Measurements from ENCODE around the gene FAM3B.
"Not testable (repeated sequence)": the region's sequence is repeated elsewhere in the genome, so short reads cannot be mapped to it uniquely, and the experiment has no call there.

Gene FAM3B

DNA sequence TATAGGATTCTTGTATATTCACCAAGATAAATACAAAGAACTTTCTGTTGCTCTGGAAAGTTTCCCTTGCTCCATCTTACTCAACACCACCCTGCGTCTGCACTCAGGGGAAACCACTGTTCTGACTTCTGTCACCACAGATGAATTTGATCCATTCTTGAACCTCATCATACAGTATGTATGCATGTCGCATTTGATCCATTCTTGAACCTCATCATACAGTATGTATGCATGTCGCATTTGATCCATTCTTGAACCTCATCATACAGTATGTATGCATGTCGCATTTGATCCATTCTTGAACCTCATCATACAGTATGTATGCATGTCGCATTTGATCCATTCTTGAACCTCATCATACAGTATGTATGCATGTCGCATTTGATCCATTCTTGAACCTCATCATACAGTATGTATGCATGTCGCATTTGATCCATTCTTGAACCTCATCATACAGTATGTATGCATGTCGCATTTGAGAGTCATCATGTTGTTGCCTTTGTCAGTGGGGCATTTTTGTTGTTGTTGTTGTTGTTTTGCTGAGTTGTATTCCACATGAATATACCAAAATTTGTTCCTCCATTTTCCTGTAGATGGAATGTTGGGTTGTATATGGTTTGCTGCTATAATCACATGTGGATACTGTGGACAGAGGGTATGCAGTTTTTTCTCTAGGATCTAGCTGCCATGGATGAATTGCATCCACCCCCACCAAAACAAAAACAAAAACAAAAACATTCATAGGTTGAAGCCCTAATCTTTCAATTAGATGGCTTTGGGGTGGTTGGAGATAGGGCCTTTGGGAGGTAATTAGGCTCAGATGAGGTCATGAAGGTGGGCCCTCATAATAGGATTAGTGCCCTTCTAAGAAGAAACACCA lies 3.1 kb upstream of the FAM3B start:
- not testable (repeated sequence) for H3K4ac ChIP-seq (ENCODE audit: low read depth, low read length); H4K5ac ChIP-seq (ENCODE audit: low read length); H3K36me3 ChIP-seq (ENCODE audit: control insufficient read depth, insufficient read depth, low read length); H2BK5ac ChIP-seq (ENCODE audit: low read length); H3K79me1 ChIP-seq (ENCODE audit: low read length); H2BK15ac ChIP-seq (replicated peaks; ENCODE audit: low read depth); H3K4me2 ChIP-seq (ENCODE audit: low read length); H3K4me3 ChIP-seq (ENCODE audit: low read length); H2BK120ac ChIP-seq (ENCODE audit: low read depth, low read length); DNase-seq; H3K27ac ChIP-seq (ENCODE audit: low read depth, low read length); H3K4me1 ChIP-seq (ENCODE audit: control insufficient read depth, low read depth, low read length); H2AK5ac ChIP-seq (ENCODE audit: low read length); H3K27me3 ChIP-seq (ENCODE audit: insufficient read depth, low read length, poor library complexity); H3K56ac ChIP-seq (ENCODE audit: low read length); H3K9ac ChIP-seq (ENCODE audit: low read length); H3K18ac ChIP-seq (ENCODE audit: low read length); H3K79me2 ChIP-seq (ENCODE audit: control insufficient read depth, insufficient read depth, low read length); H3K23ac ChIP-seq (ENCODE audit: low read length); H4K8ac ChIP-seq (ENCODE audit: low read depth, low read length)
- WGBS (ENCODE audit: extremely low coverage, insufficient coverage, low lambda C conversion rate) = no CpG with 5 or more reads among the region's 8 CpGs

DNA sequence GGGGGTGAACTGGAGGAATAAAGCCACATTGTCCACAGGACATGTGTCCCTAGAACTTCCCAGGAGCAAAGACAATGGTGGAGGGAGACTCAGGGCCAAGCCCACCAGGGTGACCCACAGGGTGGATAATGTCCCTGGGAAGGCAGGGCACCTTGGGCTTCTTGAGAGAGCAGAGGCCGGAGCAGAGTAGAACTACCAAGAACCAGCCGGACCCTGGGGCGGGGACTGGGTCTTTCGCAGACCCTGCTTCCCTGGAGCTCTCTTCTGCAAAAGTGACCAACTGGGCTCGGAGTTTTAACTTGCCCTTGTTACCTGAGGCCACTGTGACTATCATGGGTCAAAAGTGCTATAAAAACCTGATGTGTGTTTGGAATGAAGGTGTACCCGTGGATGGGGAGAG lies 875 bp upstream of the FAM3B start:
- Histone ChIP-seq H3K79me1 (ENCODE audit: low read length) (no peaks in the 10 kb centered on the region), H3K9ac (ENCODE audit: low read length) (no peak overlapping the region), H4K8ac (ENCODE audit: low read depth, low read length) (no peak overlapping the region), H4K5ac (ENCODE audit: low read length) (no peak overlapping the region), H3K4ac (ENCODE audit: low read depth, low read length) (no peak overlapping the region), H3K4me2 (ENCODE audit: low read length) (no peak overlapping the region), H3K27me3 (ENCODE audit: insufficient read depth, low read length, poor library complexity) (peaks cover 3% of the 10 kb centered on the region), H3K4me3 (ENCODE audit: low read length) (no peak overlapping the region), H3K79me2 (ENCODE audit: control insufficient read depth, insufficient read depth, low read length) (no peaks in the 10 kb centered on the region), H3K4me1 (ENCODE audit: control insufficient read depth, low read depth, low read length) (no peaks in the 10 kb centered on the region), H3K18ac (ENCODE audit: low read length) (no peak overlapping the region), H2BK5ac (ENCODE audit: low read length) (no peak overlapping the region), H2BK15ac (replicated peaks; ENCODE audit: low read depth) (no peak overlapping the region), H3K36me3 (ENCODE audit: control insufficient read depth, insufficient read depth, low read length) (no peaks in the 10 kb centered on the region), H2AK5ac (ENCODE audit: low read length) (no peak overlapping the region), H3K23ac (ENCODE audit: low read length) (no peak overlapping the region), H3K27ac (ENCODE audit: low read depth, low read length) (no peak overlapping the region), H2BK120ac (ENCODE audit: low read depth, low read length) (no peak overlapping the region), H3K56ac (ENCODE audit: low read length) (no peak overlapping the region)
- no peak for DNase-seq
- no CpG with 5 or more reads among the region's 6 CpGs for WGBS (ENCODE audit: extremely low coverage, insufficient coverage, low lambda C conversion rate)

- Histone ChIP-seq H3K56ac (ENCODE audit: low read length) (peak overlapping the region; percentile 63), H3K9ac (ENCODE audit: low read length) (peak overlapping the region; percentile 15), H3K27ac (ENCODE audit: low read depth, low read length) (no peak overlapping the region), H2BK15ac (replicated peaks; ENCODE audit: low read depth) (no peak overlapping the region), H3K4me2 (ENCODE audit: low read length) (peak overlapping the region; percentile 43), H3K79me1 (ENCODE audit: low read length) (no peaks in the 10 kb centered on the region), H4K5ac (ENCODE audit: low read length) (no peak overlapping the region), H2AK5ac (ENCODE audit: low read length) (no peak overlapping the region), H3K4ac (ENCODE audit: low read depth, low read length) (no peak overlapping the region), H2BK120ac (ENCODE audit: low read depth, low read length) (no peak overlapping the region), H3K4me3 (ENCODE audit: low read length) (peak overlapping the region; percentile 18), H3K18ac (ENCODE audit: low read length) (no peak overlapping the region), H3K4me1 (ENCODE audit: control insufficient read depth, low read depth, low read length) (no peaks in the 10 kb centered on the region), H2BK5ac (ENCODE audit: low read length) (no peak overlapping the region), H3K27me3 (ENCODE audit: insufficient read depth, low read length, poor library complexity) (peaks cover 3% of the 10 kb centered on the region), H3K36me3 (ENCODE audit: control insufficient read depth, insufficient read depth, low read length) (no peaks in the 10 kb centered on the region), H3K79me2 (ENCODE audit: control insufficient read depth, insufficient read depth, low read length) (no peaks in the 10 kb centered on the region), H3K23ac (ENCODE audit: low read length) (no peak overlapping the region), H4K8ac (ENCODE audit: low read depth, low read length) (no peak overlapping the region)
- no peak for DNase-seq
- WGBS (ENCODE audit: extremely low coverage, insufficient coverage, low lambda C conversion rate) = no CpG with 5 or more reads among the region's 19 CpGs
Measured at GRCh38 chr21:41317063-41317392, 427 bp downstream of the FAM3B start.

GRCh38 chr21:41317458-41317857 lies 857 bp downstream of the FAM3B start:
- Histone ChIP-seq H2BK15ac (replicated peaks; ENCODE audit: low read depth) (no peak overlapping the region), H4K8ac (ENCODE audit: low read depth, low read length) (no peak overlapping the region), H3K36me3 (ENCODE audit: control insufficient read depth, insufficient read depth, low read length) (no peaks in the 10 kb centered on the region), H3K18ac (ENCODE audit: low read length) (no peak overlapping the region), H2BK120ac (ENCODE audit: low read depth, low read length) (no peak overlapping the region), H3K79me2 (ENCODE audit: control insufficient read depth, insufficient read depth, low read length) (no peaks in the 10 kb centered on the region), H3K27me3 (ENCODE audit: insufficient read depth, low read length, poor library complexity) (peaks cover 3% of the 10 kb centered on the region), H3K56ac (ENCODE audit: low read length) (no peak overlapping the region), H4K5ac (ENCODE audit: low read length) (no peak overlapping the region), H3K79me1 (ENCODE audit: low read length) (no peaks in the 10 kb centered on the region), H3K9ac (ENCODE audit: low read length) (no peak overlapping the region), H3K4me1 (ENCODE audit: control insufficient read depth, low read depth, low read length) (peaks cover under 1% of the 10 kb centered on the region), H2AK5ac (ENCODE audit: low read length) (no peak overlapping the region), H3K4me2 (ENCODE audit: low read length) (no peak overlapping the region), H3K4ac (ENCODE audit: low read depth, low read length) (no peak overlapping the region), H2BK5ac (ENCODE audit: low read length) (no peak overlapping the region), H3K27ac (ENCODE audit: low read depth, low read length) (no peak overlapping the region), H3K4me3 (ENCODE audit: low read length) (no peak overlapping the region), H3K23ac (ENCODE audit: low read length) (peak overlapping the region; percentile 66)
- no CpG with 5 or more reads among the region's 10 CpGs for WGBS (ENCODE audit: extremely low coverage, insufficient coverage, low lambda C conversion rate)
- no peak for DNase-seq

GRCh38 chr21:41318218-41318617 lies 1.6 kb downstream of the FAM3B start:
- no peak overlapping the region for H3K4me3 ChIP-seq (ENCODE audit: low read length)
- WGBS (ENCODE audit: extremely low coverage, insufficient coverage, low lambda C conversion rate) = no CpG with 5 or more reads among the region's 9 CpGs
- no peak overlapping the region for H2BK15ac ChIP-seq (replicated peaks; ENCODE audit: low read depth)
- H3K27ac ChIP-seq (ENCODE audit: low read depth, low read length) = no peak overlapping the region
- no peak for DNase-seq
- no peak overlapping the region for H3K4ac ChIP-seq (ENCODE audit: low read depth, low read length)
- H3K4me1 ChIP-seq (ENCODE audit: control insufficient read depth, low read depth, low read length) = peaks cover 1% of the 10 kb centered on the region
- H4K5ac ChIP-seq (ENCODE audit: low read length) = no peak overlapping the region
- no peak overlapping the region for H2BK120ac ChIP-seq (ENCODE audit: low read depth, low read length)
- no peak overlapping the region for H2BK5ac ChIP-seq (ENCODE audit: low read length)
- H3K36me3 ChIP-seq (ENCODE audit: control insufficient read depth, insufficient read depth, low read length) = no peaks in the 10 kb centered on the region
- no peak overlapping the region for H4K8ac ChIP-seq (ENCODE audit: low read depth, low read length)
- no peak overlapping the region for H3K9ac ChIP-seq (ENCODE audit: low read length)
- H3K4me2 ChIP-seq (ENCODE audit: low read length) = no peak overlapping the region
- no peak overlapping the region for H3K56ac ChIP-seq (ENCODE audit: low read length)
- H3K27me3 ChIP-seq (ENCODE audit: insufficient read depth, low read length, poor library complexity) = peaks cover 3% of the 10 kb centered on the region
- H3K18ac ChIP-seq (ENCODE audit: low read length) = no peak overlapping the region
- H3K79me1 ChIP-seq (ENCODE audit: low read length) = no peaks in the 10 kb centered on the region
- H3K23ac ChIP-seq (ENCODE audit: low read length) = no peak overlapping the region
- H2AK5ac ChIP-seq (ENCODE audit: low read length) = no peak overlapping the region
- no peaks in the 10 kb centered on the region for H3K79me2 ChIP-seq (ENCODE audit: control insufficient read depth, insufficient read depth, low read length)

- H3K27me3 ChIP-seq (ENCODE audit: insufficient read depth, low read length, poor library complexity) = peaks cover 3% of the 10 kb centered on the region
Measured at GRCh38 chr21:41319273-41319672, 2.7 kb downstream of the FAM3B start.

More at GRCh38 chr21:41319273-41319672, 2.7 kb downstream of the FAM3B start:
- Histone ChIP-seq H3K18ac (ENCODE audit: low read length) (no peak overlapping the region), H3K27ac (ENCODE audit: low read depth, low read length) (no peak overlapping the region), H3K23ac (ENCODE audit: low read length) (no peak overlapping the region), H3K4me3 (ENCODE audit: low read length) (no peak overlapping the region), H3K4me2 (ENCODE audit: low read length) (no peak overlapping the region), H3K79me1 (ENCODE audit: low read length) (no peaks in the 10 kb centered on the region), H2AK5ac (ENCODE audit: low read length) (no peak overlapping the region), H3K56ac (ENCODE audit: low read length) (no peak overlapping the region), H3K4ac (ENCODE audit: low read depth, low read length) (no peak overlapping the region), H2BK15ac (replicated peaks; ENCODE audit: low read depth) (no peak overlapping the region), H4K5ac (ENCODE audit: low read length) (no peak overlapping the region), H3K4me1 (ENCODE audit: control insufficient read depth, low read depth, low read length) (peaks cover 1% of the 10 kb centered on the region), H2BK5ac (ENCODE audit: low read length) (no peak overlapping the region), H3K9ac (ENCODE audit: low read length) (no peak overlapping the region), H4K8ac (ENCODE audit: low read depth, low read length) (no peak overlapping the region), H3K36me3 (ENCODE audit: control insufficient read depth, insufficient read depth, low read length) (no peaks in the 10 kb centered on the region), H2BK120ac (ENCODE audit: low read depth, low read length) (no peak overlapping the region), H3K79me2 (ENCODE audit: control insufficient read depth, insufficient read depth, low read length) (no peaks in the 10 kb centered on the region)
- no peak for DNase-seq
- no CpG with 5 or more reads among the region's 7 CpGs for WGBS (ENCODE audit: extremely low coverage, insufficient coverage, low lambda C conversion rate)
